ENCODE results near the gene ANXA1.

ANXA1 gene

GRCh38 chr9:73216100-73216499 lies 64.4 kb downstream of the ANXA1 start:
- DNase-seq: no peak

All from SIG-M5 (cell line).